Fibroblast of villous mesenchyme (primary cell): ENCODE measurements around the gene CAT. TPM values are rescaled to one million over a fixed set of nuclear protein-coding genes. Genes with fewer than 3 reads are reported as not detected.

Source experiments
- DNase-seq: peaks from one replicate; pipeline ENCODE4 v3.0.0-alpha.2; 2010; ENCODE audit warnings: low read depth
- H3K4me3 ChIP-seq: 2 replicates; pipeline ENCODE4 v1.5.1; 2011; ENCODE audit warnings: low read depth, mild to moderate bottlenecking, low read length
- CTCF ChIP-seq: IDR thresholded peaks from 2 replicates; pipeline ENCODE4 v1.5.1; 2012; ENCODE audit warnings: low read depth, mild to moderate bottlenecking, low read length; ENCODE audit not compliant: insufficient read depth
- total RNA-seq: library from RNA; depleted of rRNA; stranded (reverse); fragments of >200 nt; gene quantifications from 2 replicates; pipeline ENCODE4 v1.2.3, GENCODE V29; 2012

The CAT gene
- total RNA-seq, 1 donor, result 71.7 TPM

- DNase-seq, result no peak
- H3K4me3 ChIP-seq, result no peak overlapping the region
- no peak for TF ChIP-seq CTCF
Measured at GRCh38 chr11:34432822-34433221, 5.9 kb upstream of the CAT start.

DNA sequence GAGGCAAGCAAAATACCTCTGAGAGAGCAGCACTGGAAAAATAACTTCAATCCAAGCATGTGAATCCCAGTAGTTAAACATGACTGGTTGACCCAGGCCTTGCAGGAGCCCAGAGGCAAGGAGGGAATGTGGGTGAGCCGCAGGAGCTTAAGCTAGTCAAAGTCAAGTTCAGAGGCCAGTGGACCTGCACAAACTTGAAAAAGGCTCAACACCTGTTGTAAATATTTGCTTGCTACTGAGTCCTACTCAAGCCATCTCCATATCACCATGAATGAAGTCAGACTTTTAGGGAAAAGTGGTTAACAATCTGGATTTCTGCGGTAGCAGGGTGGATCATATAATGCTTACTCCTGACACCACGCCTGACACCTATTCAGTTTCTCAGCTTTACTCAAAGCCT lies 4.8 kb upstream of the CAT start:
- no peak for DNase-seq
- TF ChIP-seq CTCF, result no peak
- no peak overlapping the region for H3K4me3 ChIP-seq

- DNase-seq, result no peak
- no peak for TF ChIP-seq CTCF
- peak overlapping the region; percentile 85 for H3K4me3 ChIP-seq
Measured at GRCh38 chr11:34437224-34438125, 1.3 kb upstream of the CAT start.

DNA sequence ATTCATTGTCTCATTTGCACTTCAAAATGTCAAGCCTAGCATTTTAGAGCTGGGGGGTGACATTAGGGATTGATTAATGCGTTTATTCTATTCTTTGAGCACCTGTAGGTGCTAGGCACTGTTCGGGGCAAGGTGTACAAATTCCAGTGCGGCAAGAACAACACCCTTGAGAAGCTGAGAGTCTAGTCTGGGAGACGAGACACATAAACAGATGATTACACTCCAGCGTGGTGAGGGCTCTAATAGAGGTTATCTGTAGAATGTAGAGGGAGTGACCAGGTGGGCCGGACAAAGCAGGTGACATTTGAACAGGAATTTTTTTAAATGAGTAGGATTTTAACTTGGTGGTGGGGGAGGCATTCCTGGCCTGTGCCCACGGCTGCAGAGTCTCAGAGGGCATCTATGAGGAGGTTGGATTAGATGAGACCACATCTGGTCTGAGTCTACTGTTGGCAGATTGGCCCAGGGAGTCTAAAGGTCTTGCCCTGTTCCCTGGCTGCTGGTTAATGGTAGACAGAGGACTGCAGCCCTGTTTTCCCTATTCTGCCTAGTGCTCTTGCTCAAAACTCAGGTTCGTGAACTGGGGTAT lies 970 bp downstream of the CAT start:
- DNase-seq, result no peak
- no peak for TF ChIP-seq CTCF
- H3K4me3 ChIP-seq, result peak overlapping the region; percentile 85

DNA sequence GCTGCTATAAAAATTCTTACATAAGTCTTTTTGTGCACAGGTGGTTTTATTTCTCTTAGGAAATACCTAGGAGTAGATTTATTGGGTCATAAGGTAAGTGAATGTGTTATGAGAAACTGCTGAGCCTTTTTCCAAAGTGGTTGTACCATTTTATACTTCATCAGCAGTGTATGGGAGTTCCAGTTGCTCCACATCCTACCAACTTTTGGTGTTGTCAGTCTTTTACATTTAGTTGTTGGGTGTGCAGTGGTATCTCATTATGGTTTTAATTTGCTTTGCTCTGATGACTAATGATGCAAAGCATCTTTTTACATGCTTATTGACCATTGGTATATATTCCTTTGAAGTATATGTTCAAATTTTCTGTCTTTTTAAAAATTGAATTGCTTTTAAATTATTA lies 3.1 kb downstream of the CAT start:
- TF ChIP-seq CTCF, result no peak
- H3K4me3 ChIP-seq, result no peak overlapping the region
- no peak for DNase-seq

DNA sequence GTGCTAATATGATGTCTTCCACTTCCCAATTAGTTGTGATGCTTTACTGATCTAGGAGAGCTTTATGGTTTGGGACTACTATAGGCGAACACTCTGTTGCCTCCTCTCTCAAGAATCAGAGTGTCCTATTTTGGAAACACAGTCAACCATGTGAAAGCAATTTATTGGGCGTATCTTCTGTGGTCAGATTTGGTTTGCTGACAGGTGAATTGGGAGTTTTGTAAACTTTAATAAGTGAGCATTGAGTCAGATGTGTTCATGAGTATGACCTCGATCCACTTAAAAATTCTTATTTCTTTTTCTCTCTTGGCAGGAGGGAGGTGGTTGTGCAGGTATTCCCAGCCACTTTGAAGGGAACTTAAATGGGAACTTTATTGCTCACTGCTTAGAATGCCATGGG lies 4.4 kb downstream of the CAT start:
- no peak for DNase-seq
- no peak for TF ChIP-seq CTCF
- H3K4me3 ChIP-seq, result no peak overlapping the region
